ENCODE data around the gene NKD1.
"Not testable (repeated sequence)": the region's sequence is repeated elsewhere in the genome, so short reads cannot be mapped to it uniquely, and the experiment has no call there.

Gene NKD1

DNA sequence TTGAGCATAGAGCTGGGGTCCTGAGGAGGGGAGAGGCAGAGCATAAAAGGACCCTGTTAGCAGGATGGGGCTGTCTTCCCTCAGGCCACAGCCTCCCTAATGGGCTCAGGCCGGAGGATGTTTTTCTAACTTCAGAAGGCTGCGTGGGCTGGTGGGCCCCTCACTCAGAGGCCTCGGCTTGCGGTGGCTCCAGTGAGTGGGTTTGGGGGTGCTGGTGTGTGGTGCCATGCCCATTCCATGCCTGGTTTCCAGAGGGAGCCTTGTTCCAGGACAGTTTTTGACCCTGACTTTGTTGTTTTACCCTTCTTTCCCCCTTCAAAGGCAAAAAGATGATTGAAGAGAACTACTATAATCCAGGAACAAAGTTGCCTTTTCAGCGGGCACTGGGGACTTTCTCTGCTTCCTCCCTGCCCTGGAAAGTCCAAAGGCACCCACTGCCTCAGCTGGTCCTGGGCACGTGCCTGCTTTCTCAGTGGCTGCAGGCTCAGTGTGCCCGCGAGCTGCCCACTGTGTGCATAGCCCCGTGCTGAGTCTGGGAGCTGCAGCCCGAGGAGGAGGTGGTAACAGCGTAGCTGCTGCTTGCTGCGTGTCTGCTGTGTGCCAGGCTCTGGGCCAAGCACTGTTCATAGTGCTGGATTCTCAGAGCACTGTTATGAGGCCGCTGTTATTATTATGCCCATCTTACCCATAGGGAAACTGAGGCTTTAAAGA, 11.8 kb downstream of the NKD1 start:
- no peak for DNase-seq

DNA sequence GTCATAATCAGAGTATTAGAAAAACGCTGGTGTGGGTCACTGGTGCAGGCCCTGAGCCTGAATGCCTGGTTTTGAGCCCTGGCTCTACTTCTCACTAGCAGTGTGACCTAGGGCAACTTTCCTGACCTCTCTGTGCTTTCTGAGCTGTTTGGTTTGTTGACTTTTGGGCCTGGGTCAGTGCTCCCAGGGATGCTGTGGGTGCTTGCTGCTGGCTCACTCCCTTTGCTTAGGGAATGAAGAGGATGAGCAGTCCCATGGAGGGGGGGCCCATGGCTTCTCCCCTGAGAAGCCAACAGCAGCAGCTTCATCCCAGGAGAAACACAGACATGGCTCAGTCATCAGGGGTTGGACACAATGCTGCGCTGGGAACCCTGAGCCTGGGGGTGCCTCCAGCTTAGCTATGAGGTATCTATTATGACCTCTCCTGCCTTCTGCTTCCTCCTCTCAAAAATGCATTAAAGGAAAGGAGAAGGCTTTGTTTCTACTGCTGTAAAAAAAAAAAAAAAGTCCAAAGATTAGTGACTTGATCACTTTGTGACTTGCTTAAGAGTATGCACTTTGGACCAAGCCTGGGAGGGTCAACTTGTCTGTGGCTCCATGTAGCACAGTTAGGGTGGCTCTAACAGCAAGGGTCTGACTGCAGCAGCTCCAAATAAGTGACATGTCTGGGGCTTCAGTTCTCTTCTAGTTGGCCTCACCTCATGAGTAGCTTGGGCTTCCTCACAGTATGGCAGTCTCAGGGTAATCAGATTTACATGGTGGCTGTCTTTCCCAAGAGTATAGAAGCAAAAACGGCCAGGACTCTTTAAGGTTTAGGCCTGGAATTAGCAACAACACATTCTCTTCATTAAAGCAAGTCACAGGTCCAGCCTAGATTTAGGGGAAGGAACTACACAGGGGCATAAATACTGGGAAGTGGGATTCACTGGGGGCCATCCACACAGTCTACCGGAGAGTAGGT, 13.0 kb downstream of the NKD1 start:
- DNase-seq = no peak

DNA sequence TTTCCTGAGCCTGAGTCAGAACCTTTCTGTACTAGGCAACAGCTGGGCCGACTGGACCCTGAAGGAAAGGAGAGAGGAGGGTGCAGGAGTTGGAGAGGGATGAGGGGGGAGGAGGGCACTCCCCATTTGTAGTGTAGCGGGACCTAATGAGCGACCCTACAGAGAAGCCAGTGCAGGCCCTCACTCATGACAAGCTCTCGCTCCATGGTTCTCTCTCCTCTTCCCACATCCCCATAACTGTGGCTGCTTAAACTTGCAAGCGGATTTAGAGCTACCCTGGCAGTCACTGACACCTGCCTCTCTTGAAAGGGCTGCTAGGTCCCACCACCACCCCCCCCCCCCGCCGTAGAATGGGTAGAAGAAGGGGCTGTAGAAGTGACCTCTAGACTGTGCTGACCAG, 14.5 kb downstream of the NKD1 start:
- DNase-seq = no peak

DNA sequence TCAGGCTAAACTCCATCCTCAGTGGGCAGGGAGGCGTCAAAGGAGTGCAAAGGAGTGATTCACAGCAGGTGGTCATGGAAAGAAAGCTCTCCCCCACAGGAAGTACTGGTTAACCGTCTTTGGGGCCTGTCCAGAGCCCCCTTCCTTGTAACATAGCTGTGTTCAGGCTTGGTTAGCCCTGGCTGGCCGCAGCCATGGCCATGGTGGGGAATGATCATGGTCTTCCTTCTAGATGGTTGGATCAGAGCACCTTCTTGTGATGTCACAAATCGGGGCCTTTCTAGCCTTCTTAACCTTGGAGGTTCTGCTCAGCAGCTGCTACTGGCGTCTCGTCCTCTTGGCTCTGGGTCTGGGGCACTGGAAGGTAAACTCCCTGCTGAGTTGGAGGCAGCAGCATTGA, 15.8 kb downstream of the NKD1 start:
- no peak for DNase-seq

DNA sequence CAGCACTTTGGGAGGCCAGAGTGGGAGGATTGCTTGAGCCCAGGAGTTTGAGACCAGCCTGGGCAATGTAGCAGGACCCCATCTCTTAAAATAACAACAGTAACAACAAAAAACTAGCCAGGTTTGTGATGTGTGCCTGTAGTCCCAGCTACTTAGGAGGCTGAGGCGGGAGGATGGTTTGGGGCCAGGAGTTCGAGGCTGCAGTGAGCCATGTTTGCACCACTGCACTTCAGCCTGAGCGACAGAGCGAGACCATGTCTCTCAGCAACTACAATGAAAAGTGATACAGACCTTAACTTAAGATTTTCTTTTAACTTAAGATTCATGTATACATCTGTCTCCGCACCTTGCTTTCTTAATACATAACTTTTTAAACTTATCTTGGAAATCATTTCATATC, 17.2 kb downstream of the NKD1 start:
- DNase-seq = no peak

DNA sequence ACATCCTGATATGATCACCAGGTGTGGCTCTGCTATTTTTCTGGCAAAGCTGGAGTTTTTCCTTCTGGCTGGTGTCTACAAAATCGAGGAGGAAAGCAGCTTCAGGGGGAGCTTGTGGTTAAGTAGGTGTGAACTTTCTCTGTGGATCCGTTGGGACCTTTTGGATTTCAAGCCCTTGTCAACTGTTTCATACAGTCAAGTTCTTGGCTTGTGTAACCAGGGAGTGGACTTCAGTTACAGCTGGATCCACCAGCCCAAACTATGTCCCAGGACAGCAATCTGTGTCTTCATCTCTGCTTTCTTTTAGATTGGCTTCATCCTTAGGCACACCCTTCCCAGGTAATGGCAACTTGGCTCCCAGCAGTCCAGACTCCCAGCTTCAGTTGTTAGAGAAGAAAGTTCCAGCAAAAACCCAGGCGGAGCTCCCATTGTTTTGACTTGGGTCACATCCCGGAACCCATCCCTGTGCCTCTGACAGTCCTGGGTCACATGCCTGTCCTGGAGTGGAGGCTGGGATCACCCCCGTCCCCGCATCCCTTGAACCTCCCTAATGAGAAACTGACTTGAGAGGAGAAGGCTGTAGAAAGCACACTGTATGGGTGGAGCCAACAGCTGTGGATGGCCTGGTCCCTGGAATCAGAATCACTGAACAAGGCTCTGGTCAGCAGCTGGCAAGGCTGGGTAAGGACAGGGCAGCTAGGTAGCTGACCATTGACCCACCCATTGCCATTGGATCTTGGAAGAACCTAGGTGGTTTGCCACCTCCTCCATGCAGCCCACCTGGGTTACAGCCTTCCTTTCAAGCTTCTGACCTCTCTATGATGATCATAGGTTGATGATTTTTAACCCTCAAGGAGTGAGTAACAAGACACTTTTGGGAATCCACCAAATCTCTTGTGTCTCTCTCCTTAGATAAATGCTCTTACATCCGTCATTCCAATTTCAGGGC, 18.1 kb downstream of the NKD1 start:
- DNase-seq = no peak

DNA sequence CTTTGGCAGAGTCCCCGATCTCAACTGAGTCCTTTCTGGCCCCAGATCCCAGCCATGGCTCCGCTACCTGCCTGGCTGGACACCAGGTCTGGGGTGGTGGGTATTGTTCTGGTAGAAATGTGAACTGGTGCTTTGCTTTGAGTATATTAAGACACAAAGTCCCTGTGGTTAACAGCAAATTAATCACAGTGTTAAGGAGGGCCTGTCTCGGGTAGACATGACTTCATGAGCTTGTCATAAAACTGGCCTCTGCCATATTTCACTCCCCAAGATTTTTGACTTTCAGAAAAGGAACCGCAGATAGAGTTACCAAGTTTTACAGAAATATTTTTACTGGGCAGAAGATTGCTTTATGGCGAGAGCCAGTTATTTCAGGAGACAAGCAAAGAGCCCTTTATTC, 19.5 kb downstream of the NKD1 start:
- no peak for DNase-seq

DNA sequence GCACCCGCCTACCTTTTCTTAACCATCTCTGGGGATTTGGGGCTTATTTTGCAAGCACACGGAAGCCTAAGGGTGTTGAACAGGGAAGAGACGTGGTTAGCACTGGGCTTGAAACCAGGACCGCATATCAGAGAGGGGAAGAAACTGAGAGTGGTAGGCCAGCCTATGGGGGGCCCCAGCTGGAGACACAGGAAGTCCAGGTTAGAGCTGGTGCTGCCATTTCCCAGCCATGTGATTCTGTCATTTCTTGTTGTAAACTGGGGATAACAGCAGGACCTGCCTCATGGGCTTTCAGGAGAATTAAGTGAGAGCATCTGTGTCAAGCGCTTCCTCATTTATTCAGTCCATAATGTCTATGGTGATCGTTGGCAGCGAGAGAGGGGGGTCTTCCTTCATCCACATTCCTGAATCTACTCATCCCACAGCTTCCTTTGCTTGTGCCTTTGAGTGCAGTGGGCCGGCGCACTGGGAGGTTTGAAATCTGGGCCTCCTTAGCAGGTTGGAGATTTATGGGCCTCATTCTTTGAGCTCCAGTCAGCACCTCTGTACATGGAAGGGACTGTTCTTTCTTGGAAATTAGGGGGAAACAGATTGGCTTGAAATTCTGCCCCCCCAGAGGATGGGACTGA, 20.1 kb downstream of the NKD1 start:
- no peak for DNase-seq

DNA sequence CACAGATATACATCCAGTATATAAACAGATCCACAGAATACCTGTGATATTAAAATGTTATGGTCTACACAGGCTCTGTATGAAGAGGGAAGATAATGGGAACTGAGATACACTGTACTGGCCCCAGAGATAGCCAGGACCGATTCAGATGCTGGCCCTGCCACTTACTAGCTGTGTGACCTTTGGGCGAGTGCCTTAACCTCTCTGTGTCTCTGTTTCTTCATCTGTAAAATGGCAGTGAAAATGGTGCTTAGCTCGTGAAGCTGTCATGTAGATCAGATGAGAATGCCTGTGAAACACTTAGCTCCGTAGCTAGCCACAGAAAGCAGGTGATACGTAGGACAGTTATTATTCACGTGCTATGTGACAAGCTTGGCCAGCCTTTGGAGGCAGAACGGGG, 22.2 kb downstream of the NKD1 start:
- no peak for DNase-seq

DNA sequence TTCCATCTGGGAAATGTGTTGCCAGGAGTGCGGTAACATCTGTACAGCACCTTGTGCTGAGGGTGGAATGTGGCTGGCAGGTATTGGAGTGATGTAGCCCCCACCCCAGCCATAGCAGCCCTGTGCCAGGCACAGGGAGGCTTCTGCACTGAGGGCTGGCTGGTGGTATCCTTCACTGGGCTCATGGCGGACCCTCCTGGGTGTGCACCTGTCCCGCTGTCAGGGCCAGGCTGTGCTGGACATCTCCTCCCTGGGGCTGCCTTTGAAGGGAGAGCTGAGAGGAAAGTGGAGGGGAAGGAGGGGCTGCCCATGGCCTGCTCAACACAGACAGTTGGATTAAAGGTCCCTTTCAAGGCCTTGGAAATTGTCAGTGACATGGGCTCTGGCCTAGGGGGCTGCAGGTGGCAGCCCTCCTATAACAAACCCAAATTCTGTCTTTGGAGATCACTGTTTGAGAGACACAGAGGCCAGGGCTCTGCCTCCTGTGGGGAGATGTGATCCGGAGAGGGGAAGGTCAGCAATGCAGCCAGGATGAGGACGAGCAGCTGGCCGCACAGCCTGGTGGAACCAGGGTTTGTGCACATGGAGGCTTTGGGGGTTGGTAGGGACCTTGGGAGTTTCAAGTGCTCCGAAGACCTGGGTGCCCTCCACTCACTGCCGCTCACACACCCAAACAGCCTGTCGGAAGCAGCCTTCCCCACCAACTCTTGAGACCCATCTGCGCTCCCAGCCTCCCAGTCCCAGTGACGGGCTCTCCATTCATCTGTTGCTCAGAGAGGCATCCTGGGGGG, 22.8 kb downstream of the NKD1 start:
- DNase-seq = no peak

DNA sequence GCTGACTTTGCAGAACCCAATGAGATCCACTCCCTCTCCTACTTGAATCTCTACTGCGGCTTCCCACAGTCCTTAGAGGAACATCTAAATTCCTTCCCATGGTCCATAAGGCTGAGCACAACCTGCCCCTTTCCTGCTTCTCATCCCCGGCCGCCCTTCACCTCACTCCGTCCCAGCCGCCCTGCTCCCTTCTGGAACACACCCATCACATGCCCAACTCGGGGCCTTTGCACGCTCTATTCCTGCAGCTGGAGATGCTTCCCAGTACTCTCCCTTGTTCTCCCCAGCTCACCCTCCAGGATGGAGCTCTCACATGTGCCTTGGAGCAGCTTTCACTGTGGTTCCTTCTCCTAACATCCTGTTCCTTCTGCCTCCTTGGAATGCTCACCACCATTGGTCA, 23.6 kb downstream of the NKD1 start:
- no peak for DNase-seq

DNA sequence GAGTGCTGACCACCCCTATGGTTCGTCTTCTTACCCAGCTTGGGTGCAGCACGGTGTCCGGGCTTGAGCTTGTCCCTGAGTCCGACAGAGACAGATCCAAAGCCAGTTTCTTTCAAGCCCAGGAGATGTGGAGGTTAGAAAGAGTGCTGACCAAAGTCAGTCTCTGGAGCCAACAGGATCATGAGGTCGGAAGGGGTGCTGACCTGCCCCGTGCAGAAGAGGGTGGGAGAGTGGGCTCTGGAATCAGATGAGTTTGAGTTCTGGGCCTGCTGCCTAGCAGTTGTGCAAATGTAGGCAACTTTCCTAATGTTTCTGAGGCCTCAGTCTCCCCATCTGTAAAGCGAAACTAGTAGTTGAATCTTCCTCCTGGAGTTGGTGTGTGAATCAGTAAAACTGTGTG, 24.5 kb downstream of the NKD1 start:
- no peak for DNase-seq

DNA sequence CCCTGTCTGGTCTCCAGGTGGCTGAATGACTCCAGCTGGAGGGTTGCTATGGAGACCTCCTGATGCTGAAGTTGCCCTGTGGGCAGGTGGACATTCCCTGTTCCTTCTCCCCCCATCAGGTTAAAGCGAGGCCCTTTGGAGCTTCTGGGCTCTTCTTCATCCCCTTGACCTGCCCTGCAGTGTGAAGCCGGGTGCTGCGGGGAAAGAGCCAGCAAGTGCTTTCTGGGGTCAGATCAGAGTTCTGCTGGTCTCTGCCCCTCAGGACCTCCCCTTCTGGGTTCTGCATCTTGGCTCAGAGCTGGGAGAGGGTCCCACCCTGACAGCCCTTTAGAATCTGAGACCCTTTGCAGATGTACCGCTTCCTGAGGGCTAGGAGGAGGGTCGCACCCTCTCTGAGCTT, 25.1 kb downstream of the NKD1 start:
- DNase-seq = no peak

DNA sequence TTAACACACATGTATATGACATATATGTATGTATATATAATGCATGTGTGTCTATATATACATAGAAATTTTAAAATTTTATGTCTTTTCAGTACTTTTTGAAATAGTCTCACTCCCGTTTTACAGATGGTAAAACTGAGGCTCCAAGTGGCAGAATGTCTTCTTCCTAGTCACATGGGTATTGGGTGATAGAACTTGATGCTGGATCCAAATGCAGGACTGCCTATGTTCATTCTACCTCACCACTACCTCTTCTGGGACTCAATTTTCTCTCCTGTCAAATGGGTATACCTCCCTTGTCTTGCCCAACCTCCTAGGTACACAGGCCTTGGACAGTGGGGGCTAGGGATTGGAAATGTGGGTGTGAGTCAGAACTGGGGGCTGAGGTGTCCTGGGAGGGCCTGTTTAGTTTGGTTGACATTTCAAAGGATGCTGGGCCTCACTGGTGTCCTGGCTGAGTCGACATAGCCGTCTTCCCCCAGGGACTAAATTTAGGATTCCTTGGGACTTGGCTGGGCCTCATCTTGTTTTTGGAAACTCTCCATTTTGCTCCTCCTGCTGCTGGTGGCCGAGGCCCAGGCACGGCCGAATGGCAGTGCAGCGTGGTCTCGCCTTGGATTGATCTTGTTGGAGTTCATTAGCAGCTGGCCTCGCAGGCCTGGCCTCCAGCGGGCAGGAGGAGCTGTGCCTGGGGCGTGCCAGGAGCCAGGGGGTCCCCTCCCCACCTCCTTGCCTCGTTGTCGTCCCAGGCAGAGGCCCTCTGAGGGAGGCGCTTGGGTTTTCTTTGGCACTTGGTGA, 25.9 kb downstream of the NKD1 start:
- DNase-seq = no peak

DNA sequence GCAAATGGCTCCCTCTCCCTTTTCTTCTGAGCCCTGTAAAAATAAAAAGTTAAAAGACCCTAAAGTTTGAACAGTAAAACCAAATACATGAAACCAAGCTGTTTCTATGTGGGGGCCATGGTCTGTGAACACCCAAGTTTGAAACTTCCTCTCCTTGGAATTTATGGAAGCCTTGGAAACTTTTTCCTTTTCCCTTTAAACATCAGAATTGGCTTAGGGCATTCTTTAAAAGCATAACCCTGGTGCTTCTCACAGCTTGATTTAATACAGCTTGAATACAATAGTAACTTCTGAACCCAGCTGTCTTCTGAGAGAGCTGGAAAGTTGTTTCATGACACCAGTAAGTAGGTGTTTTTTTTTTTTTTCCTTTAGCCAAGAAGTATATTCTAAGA, 26.5 kb downstream of the NKD1 start:
- DNase-seq = no peak

DNA sequence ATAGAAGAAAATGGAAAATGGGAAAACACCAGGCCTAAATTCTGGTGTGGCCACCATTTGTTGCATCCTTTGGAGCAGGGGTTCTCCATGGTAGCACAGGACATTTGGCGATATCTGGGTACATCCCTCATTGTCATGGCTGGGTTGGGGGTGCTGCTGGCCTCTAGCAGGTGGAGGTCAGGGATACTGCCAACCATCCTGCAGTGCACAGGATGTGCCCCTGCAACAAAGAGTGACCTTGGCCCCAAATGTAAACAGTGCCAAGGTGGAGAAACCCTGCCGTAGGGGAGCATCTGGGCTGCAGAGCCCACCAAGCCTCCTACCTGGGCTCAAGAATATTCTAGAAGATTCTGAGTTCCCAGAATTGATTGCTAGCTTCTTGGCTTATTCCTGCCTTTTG, 27.5 kb downstream of the NKD1 start:
- no peak for DNase-seq

DNA sequence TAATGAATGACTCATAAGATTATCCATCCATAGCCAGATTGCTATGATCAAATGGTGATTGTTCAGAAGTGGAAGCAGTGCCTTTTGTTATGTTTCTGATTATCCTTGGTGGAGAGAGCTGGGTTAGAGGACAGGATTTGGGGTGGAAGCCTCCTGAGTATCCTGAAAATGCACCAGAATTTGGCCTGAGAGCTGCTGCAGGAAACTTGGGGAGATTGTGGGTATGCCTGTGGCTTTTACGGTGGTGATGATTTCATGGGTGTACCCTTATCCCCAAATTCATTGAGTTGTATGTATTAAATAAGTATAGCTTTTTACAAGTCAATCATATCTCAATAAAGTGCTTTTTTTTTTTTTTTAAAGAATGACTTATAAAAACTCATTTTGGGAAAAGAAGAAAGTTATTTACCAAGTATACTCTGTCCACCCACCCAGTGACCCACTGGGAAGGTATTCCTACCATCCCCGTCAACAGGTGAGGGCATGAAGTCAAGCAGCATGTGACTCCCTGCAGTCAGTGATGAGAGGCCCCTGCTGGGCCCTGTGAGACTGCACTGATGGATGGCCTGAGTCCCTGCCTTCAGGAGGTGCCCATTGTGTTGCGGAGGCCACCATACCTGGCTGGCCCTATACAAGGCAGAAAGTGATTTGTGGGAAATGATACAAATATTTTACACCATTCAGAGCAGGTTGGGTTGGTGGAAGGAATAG, 28.4 kb downstream of the NKD1 start:
- DNase-seq = no peak

DNA sequence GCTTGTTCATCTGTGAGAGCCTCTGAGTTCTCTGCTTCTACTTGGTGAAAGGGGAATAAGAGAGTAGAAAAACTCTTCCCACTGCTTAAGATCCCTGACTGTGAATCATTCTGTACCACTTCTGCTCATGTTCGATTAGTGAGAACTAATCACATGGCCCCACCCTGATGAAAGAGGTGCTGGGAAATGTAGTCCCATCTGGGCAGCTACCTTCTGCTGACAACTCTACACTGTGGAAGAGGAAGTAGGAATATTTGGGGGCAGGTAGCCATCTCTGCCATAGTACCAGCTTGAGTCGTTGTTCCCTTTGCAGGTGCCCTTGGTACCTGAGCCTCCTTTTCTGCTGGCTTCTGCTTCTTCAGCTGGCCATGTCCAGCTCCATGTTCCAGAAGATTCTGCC, 29.9 kb downstream of the NKD1 start:
- DNase-seq = no peak

DNA sequence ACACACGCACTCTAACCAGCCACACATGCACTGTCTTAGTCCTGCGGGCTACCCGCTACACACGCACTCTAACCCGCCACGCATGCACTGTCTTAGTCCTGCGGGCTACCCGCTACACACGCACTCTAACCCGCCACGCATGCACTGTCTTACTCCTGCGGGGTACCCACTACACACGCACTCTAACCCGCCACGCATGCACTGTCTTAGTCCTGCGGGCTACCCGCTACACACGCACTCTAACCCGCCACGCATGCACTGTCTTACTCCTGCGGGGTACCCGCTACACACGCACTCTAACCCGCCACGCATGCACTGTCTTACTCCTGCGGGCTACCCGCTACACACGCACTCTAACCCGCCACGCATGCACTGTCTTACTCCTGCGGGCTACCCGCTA, 31.2 kb downstream of the NKD1 start:
- not testable (repeated sequence) for DNase-seq

DNA sequence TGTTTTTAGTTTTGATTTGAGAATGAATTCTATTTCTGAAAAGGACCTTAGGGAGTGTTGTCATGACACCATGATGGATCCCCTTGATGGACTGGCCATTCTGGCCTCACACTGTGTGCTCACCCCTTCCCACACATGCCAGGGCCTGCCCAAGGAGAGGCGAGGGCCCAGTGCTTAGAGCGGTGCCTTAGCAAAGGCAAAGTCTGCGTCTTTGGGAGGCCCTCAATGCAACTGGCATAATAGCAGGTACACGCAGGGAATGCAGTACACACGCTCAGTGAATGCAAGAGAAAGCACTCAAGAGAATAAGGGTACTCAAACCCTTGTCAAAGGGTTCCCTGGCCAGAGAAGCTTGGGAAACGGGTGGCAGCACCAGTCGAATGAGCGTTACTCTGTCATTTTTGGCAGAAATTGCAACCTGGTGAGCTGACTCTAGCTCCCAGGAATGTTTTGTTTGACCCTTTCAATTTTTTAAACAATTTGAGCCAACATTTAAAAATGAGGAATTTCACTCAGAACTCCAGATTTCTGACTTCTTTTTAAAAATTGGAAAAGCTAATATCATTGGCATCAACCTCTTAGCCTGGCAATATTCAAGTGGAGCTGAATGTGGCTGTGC, 32.1 kb downstream of the NKD1 start:
- DNase-seq = no peak

Data from CD4-positive, alpha-beta T cell treated with Interleukin-17A for 1 hour (primary cell).